ENCODE results near the gene AGPS. TPM values are rescaled to one million over a fixed set of nuclear protein-coding genes. Genes with fewer than 3 reads are reported as not detected.

AGPS gene
- total RNA-seq, 2 donors from 2014 or later: 54.3 to 62.2 TPM

DNA sequence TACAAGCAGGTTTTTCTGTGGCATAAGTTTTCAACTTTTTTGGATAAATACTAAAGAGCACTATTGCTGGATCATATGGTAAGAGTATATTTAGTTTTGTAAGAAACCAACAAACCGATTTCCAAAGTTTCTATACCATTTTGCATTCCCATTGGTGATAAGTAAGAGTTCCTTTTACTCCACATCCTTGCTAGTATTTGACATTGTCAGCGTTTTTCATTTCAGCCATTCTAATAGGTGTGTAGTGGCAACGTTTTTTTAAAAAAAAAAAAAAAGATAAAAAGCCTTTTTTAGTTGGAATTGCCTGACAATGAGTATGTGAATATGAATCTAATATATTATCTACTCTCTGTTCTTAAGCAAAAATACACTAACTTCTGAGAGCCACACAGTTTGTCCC is 185.9 kb downstream of the AGPS start:
- H3K36me3 Mint-ChIP-seq: no peaks in the 10 kb centered on the region
- H3K4me3 Mint-ChIP-seq: no peak overlapping the region
- no peaks in the 10 kb centered on the region for H3K9me3 Mint-ChIP-seq
- no peaks in the 10 kb centered on the region for H3K4me1 Mint-ChIP-seq (ENCODE audit: low read depth in 2 of 2)
- H3K27me3 Mint-ChIP-seq: peaks cover 0 to 12% of the 10 kb centered on the region in 2 donors
- no peak for ATAC-seq
- no peak overlapping the region for H3K27ac Mint-ChIP-seq
- no peak for DNase-seq (ENCODE audit: low spot score)

DNA sequence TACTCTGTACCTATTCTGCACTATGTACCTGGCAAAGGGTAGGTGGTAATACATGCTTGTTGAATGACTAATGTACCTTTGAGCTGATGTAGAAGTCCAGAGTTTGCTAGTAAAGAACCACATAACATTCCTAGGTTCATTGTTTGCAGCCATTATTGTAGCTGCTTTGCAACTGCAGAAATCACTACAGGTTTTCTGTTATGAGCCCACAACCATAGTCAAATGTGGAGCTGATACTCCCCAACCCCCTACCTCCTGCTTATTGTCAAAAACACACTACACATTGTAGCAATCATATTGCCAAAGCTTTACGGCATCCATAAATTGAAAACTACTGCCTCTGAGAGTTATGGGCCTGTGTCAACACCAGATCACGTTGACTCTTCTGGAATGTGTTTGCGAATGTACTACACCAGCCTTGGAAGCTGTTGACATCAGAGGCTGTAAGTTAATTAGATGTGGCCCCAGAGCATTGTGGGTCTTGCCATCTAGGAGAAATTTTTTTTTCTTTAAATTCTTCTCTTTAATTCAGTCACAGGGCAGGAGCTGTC is 187.0 kb downstream of the AGPS start:
- H3K4me1 Mint-ChIP-seq (ENCODE audit: low read depth in 2 of 2): no peaks in the 10 kb centered on the region
- no peak overlapping the region for H3K4me3 Mint-ChIP-seq
- no peaks in the 10 kb centered on the region for H3K36me3 Mint-ChIP-seq
- no peak for ATAC-seq
- DNase-seq (ENCODE audit: low spot score): no peak
- H3K27me3 Mint-ChIP-seq: peaks cover 0 to 9% of the 10 kb centered on the region in 2 donors
- H3K27ac Mint-ChIP-seq: no peak overlapping the region
- H3K9me3 Mint-ChIP-seq: no peaks in the 10 kb centered on the region

DNA sequence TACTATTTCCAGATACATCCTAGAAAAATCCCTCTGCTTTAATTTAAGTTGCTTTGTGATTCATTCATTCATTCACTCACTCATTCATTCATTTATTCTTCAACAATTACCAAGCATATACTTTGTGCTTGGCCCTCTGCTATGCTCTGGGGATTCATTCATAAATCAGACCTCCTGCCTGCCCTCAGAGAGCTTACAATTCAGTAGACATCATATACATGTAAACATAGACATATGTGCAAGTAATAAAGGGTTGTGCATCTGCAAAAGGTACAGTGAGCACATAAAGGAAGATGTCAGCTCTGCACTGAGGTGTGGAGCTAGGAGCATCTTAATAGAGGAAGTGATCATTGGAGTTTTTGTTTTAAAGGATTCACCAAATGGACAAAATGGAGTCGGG is 189.4 kb downstream of the AGPS start:
- Mint-ChIP-seq H3K4me3 (no peak overlapping the region), H3K36me3 (no peaks in the 10 kb centered on the region), H3K4me1 (ENCODE audit: low read depth in 2 of 2) (no peaks in the 10 kb centered on the region), H3K27me3 (peaks cover 0 to 9% of the 10 kb centered on the region in 2 donors), H3K9me3 (no peaks in the 10 kb centered on the region), H3K27ac (no peak overlapping the region)
- DNase-seq (ENCODE audit: low spot score): no peak
- no peak for ATAC-seq

DNA sequence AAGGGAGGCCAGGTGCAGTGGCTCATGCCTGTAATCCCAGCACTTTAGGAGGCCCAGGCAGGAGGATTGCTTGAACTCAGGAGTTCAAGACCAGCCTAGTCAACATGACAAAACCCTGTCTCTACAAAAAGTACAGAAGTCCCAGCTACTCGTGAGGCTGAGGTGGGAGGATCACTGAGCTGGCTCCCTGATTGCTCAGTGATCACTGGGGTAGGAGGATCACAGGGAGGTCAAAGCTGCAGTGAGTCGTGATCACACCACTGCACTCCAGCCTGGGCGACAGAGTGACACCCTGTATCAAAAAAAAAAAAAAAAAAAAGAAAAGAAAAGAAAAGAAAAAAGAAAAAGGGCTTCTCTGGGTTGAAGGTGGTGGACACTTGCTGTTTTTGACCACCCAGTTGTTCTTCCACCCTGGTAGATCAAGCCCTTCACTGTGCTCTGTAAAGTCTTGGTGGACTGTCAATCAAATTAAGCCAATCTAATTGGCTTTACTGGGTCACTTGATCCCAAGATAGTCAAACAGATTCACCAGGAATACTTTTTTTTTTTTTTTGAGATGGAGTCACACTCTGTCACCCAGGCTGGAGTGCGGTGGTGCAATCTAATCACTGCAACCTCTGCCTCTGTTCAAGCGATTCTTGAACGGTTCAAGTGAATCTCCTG is 191.6 kb downstream of the AGPS start:
- H3K4me3 Mint-ChIP-seq: no peak overlapping the region
- ATAC-seq (no peak), DNase-seq (ENCODE audit: low spot score) (no peak)
- no peaks in the 10 kb centered on the region for H3K9me3 Mint-ChIP-seq
- H3K27me3 Mint-ChIP-seq: peaks cover 2 to 13% of the 10 kb centered on the region in 2 donors
- H3K4me1 Mint-ChIP-seq (ENCODE audit: low read depth in 2 of 2): no peaks in the 10 kb centered on the region
- no peaks in the 10 kb centered on the region for H3K36me3 Mint-ChIP-seq
- no peak overlapping the region for H3K27ac Mint-ChIP-seq

DNA sequence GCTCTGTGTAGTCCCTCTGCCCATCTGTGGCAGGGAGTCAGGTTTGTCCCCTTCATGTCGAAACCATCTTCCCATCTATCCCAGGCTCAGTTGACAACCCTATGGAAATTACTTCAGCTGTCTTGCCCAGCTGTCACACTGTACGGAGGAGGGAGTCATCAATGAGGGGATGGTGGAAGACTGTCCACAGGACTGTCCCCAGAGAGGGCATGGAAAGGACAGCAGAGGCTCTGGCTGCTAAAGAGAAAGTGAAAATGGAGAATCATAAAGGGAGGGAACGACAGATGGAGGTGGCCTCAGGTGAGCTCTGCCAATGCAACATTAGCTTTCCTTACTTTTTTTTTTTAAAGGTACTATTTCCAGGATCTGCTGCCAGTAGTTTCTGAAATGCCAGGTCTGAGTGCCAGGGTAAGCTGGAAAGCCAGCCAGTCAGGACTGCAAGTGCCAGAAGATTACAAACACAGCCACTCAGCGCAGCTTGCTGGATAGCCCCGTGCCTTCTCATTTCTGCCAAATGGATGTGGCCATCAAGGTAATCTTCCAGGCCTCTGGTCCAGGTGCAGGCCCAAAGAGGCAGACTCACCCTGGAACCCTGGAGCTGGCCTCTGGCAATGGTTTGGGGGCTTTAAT is 192.8 kb downstream of the AGPS start:
- ATAC-seq (no peak), DNase-seq (ENCODE audit: low spot score) (no peak)
- Mint-ChIP-seq H3K9me3 (no peaks in the 10 kb centered on the region), H3K27me3 (peaks cover 8 to 19% of the 10 kb centered on the region in 2 donors), H3K4me3 (no peak overlapping the region), H3K27ac (no peak overlapping the region), H3K4me1 (ENCODE audit: low read depth in 2 of 2) (no peaks in the 10 kb centered on the region), H3K36me3 (no peaks in the 10 kb centered on the region)

DNA sequence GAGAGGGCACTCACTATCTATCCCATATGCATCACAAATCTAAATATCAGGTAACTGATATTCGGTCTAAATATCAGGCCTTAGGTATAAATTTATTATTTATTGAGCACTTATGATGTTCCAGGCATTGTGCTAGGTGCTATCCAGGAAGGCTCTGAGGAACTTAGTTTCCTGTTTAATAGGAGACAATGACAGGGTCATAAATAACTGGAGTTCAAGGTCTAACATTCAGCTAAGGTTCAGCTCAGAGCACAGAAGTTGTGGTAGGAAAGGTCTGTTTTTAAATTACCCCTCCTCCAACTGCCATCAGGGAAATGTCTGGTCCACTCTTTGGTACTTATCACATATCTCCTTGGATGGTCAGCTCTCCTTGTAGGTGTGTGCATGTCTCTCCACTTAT is 193.6 kb downstream of the AGPS start:
- ATAC-seq: no peak
- H3K4me1 Mint-ChIP-seq (ENCODE audit: low read depth in 2 of 2): no peaks in the 10 kb centered on the region
- H3K27ac Mint-ChIP-seq: no peak overlapping the region
- no peaks in the 10 kb centered on the region for H3K9me3 Mint-ChIP-seq
- no peak for DNase-seq (ENCODE audit: low spot score)
- H3K4me3 Mint-ChIP-seq: no peak overlapping the region
- H3K36me3 Mint-ChIP-seq: no peaks in the 10 kb centered on the region
- peaks cover 8 to 17% of the 10 kb centered on the region in 2 donors for H3K27me3 Mint-ChIP-seq

DNA sequence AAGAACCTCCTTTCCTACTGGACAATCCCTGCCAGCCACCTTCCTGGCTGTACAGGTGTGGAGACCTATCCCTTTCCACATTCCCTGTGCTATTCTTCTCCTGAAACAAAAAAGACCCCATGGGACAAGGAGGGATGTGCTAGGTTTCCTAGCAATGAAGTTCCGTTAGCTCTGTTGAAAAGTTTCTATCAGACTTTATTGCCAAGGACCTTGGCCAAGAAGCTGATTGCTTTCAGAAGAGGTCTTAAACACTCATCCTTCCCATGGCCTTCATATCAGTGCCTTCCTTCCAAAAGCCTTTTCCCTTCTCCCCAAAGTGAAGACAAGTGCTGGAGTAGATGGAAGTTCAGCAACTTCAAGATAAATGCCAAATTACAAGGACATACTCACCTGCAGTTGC is 194.8 kb downstream of the AGPS start:
- no peak for DNase-seq (ENCODE audit: low spot score)
- Mint-ChIP-seq H3K36me3 (no peaks in the 10 kb centered on the region), H3K27me3 (peaks cover 8 to 13% of the 10 kb centered on the region in 2 donors)

DNA sequence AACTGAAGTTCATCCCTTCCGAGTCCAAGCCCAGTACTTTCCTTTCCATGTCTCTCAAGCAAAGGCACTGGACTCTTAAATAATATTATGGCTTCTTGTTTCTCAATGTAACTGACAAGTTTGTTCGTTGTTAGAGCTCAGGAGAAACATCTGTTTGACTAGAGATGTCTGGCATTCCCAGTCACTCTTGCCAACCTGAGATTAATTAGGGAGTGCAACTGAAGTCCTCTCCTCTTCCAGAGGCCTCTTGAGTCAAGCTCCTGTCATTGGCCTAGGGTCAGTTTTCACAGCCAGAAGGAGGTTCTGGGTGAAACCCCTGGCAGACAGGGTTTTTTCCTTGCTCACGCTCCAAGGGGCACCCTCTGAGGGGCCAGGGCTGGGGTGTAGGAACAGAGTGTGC is 196.1 kb downstream of the AGPS start:
- Mint-ChIP-seq H3K9me3 (no peaks in the 10 kb centered on the region), H3K27ac (no peak overlapping the region), H3K36me3 (no peaks in the 10 kb centered on the region), H3K4me3 (no peak overlapping the region), H3K4me1 (ENCODE audit: low read depth in 2 of 2) (no peaks in the 10 kb centered on the region), H3K27me3 (peaks cover 11 to 14% of the 10 kb centered on the region in 2 donors)
- DNase-seq (ENCODE audit: low spot score) (no peak), ATAC-seq (no peak)

More for the DNA sequence above, 194.8 kb downstream of the AGPS start:
- no peak for ATAC-seq
- Mint-ChIP-seq H3K4me3 (no peak overlapping the region), H3K9me3 (no peaks in the 10 kb centered on the region), H3K27ac (no peak overlapping the region), H3K4me1 (ENCODE audit: low read depth in 2 of 2) (no peaks in the 10 kb centered on the region)

DNA sequence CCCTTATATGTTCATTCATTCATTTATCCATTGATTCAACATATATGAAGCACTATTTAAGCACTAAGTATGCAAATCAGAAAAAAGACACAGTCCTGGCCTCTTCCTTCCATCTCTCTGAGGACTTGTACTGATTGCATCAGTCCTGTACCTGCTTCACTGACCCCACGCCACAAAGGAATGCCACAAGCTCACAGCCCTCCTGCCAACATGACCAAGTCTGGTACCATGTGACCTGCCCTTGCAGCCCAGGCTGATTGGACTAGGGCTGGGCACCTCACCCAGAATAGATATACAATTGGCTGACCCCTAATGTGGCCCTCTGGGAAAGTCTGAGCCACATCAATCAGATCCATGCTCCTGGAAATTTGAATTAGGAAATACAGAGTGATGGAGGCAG is 196.6 kb downstream of the AGPS start:
- Mint-ChIP-seq H3K36me3 (no peaks in the 10 kb centered on the region), H3K27me3 (peaks cover 16 to 17% of the 10 kb centered on the region in 2 donors), H3K9me3 (no peaks in the 10 kb centered on the region), H3K4me1 (ENCODE audit: low read depth in 2 of 2) (no peaks in the 10 kb centered on the region), H3K27ac (no peak overlapping the region), H3K4me3 (no peak overlapping the region)
- peak in 1 of 2 donors; percentile 17 for ATAC-seq
- no peak for DNase-seq (ENCODE audit: low spot score)

DNA sequence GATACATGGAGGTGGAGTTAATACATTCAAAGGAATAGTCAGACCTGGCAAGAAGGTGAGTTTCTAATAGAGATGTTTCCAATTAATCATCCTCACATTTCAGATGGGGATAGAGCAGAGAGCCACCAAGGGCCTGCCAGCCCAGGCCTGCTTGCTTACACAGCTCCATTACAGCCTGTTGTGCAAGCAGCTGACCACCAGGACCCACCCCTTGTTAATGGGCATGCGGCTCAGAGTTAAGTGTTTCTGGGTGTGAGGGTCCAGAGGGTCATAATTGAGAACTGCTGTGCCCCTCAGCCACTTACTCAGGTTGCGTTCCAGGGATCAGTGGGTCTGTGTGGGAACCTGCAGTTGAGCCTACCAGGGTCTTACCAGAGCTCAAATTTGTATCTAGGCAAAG is 199.8 kb downstream of the AGPS start:
- H3K4me1 Mint-ChIP-seq (ENCODE audit: low read depth in 2 of 2): no peaks in the 10 kb centered on the region
- H3K36me3 Mint-ChIP-seq: no peaks in the 10 kb centered on the region
- ATAC-seq (no peak), DNase-seq (ENCODE audit: low spot score) (no peak)
- no peaks in the 10 kb centered on the region for H3K9me3 Mint-ChIP-seq
- no peak overlapping the region for H3K27ac Mint-ChIP-seq
- peaks cover 17 to 21% of the 10 kb centered on the region in 2 donors for H3K27me3 Mint-ChIP-seq
- no peak overlapping the region for H3K4me3 Mint-ChIP-seq

DNA sequence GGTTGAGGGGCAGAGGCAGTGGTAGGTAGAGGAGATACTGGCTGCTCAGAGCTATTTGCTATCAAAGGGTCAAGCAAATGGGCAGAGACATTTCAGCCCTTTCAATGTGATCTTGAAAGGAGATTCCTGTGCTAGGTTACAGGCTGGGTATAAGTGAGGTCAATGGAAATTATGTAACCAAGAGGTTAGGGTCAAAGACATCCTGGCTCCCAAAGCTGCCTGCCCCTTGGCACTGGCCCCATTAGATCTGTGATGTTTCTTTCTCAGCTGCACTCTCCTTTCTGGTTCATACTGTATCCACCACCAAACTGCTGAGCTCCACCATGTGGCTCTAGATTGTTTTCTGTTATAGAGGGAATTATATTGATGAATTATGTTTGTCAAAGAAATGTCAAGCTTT is 200.4 kb downstream of the AGPS start:
- H3K27ac Mint-ChIP-seq: no peak overlapping the region
- no peak overlapping the region for H3K4me3 Mint-ChIP-seq
- DNase-seq (ENCODE audit: low spot score) (no peak), ATAC-seq (no peak)
- H3K36me3 Mint-ChIP-seq: no peaks in the 10 kb centered on the region
- no peaks in the 10 kb centered on the region for H3K4me1 Mint-ChIP-seq (ENCODE audit: low read depth in 2 of 2)
- H3K9me3 Mint-ChIP-seq: no peaks in the 10 kb centered on the region
- peaks cover 17 to 26% of the 10 kb centered on the region in 2 donors for H3K27me3 Mint-ChIP-seq

DNA sequence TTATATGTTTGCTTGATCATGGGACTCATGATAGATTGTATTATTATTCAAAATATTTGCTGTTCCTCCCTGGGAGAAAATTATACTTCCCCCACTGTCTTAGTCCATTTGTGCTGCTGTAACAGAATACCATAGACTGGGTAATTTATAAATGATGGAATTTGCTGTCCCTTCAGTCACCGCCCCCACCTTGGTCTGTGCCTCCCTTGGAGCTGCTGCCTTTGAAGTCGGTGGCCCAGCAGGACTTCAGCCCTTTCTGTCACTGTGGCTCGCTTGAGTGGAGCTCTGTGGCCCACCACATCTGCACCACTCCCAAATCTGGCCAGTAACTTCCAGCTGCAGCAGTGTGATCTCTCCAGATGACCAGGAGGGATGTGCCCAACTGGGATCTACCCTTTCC is 200.8 kb downstream of the AGPS start:
- no peaks in the 10 kb centered on the region for H3K36me3 Mint-ChIP-seq
- peaks cover 14 to 31% of the 10 kb centered on the region in 2 donors for H3K27me3 Mint-ChIP-seq
- ATAC-seq: no peak
- DNase-seq (ENCODE audit: low spot score): no peak
- no peak overlapping the region for H3K27ac Mint-ChIP-seq
- H3K9me3 Mint-ChIP-seq: no peaks in the 10 kb centered on the region
- H3K4me3 Mint-ChIP-seq: no peak overlapping the region
- no peaks in the 10 kb centered on the region for H3K4me1 Mint-ChIP-seq (ENCODE audit: low read depth in 2 of 2)

All from natural killer cell treated with Interleukin-12 subunit alpha and Interleukin-12 subunit beta and Interleukin-15 and Interleukin-18, amount 100 ng/mL, for 72 hours (primary cell).